WTC11 (cell line): Measurements from ENCODE around the gene FBXO4.
A peak's percentile ranks its signal among the peaks of the same experiment; 100 is the strongest.

Source experiments
- FOXJ3 ChIP-seq: sonication (generic); formaldehyde crosslinking; IDR thresholded peaks from 2 replicates; pipeline ENCODE4 v1.9.0; 2021; ENCODE audit warnings: missing genetic modification reagents, mild to moderate bottlenecking, borderline replicate concordance
- FOXP1 ChIP-seq: sonication (generic); formaldehyde crosslinking; IDR thresholded peaks from 2 replicates; pipeline ENCODE4 v1.8.0; 2022; ENCODE audit warnings: missing genetic modification reagents, mild to moderate bottlenecking, moderate library complexity, borderline replicate concordance
- KAT7 ChIP-seq: sonication (generic); formaldehyde crosslinking; IDR thresholded peaks from 2 replicates; pipeline ENCODE4 v1.8.1; 2023; ENCODE audit warnings: missing genetic modification reagents, mild to moderate bottlenecking, borderline replicate concordance
- NFE2L1 ChIP-seq: sonication (generic); formaldehyde crosslinking; IDR thresholded peaks from 2 replicates; pipeline ENCODE4 v1.8.1; 2023; ENCODE audit warnings: missing genetic modification reagents
- NFYB ChIP-seq: sonication (generic); formaldehyde crosslinking; conservative IDR thresholded peaks from 2 replicates; pipeline ENCODE4 v1.8.0; 2022; ENCODE audit warnings: low read depth, missing genetic modification reagents
- NR1H2 ChIP-seq: sonication (generic); formaldehyde crosslinking; IDR thresholded peaks from 2 replicates; pipeline ENCODE4 v1.9.0; 2021; ENCODE audit warnings: mild to moderate bottlenecking, moderate library complexity, missing genetic modification reagents
- SP1 ChIP-seq: sonication (generic); formaldehyde crosslinking; conservative IDR thresholded peaks from 2 replicates; pipeline ENCODE4 v1.8.1; 2022; ENCODE audit warnings: missing genetic modification reagents
- TCF7 ChIP-seq: sonication (generic); formaldehyde crosslinking; IDR thresholded peaks from 2 replicates; pipeline ENCODE4 v1.8.0; 2022; ENCODE audit warnings: mild to moderate bottlenecking, low read depth, missing genetic modification reagents, moderate library complexity
- TEAD4 ChIP-seq: sonication (generic); formaldehyde crosslinking; IDR thresholded peaks from 2 replicates; pipeline ENCODE4 v1.8.0; 2022; ENCODE audit warnings: mild to moderate bottlenecking, missing genetic modification reagents
- USF1 ChIP-seq: sonication (generic); formaldehyde crosslinking; IDR thresholded peaks from 2 replicates; pipeline ENCODE4 v1.8.0; 2022; ENCODE audit warnings: mild to moderate bottlenecking, missing genetic modification reagents
- ZBTB21 ChIP-seq: sonication (generic); formaldehyde crosslinking; IDR thresholded peaks from 2 replicates; pipeline ENCODE4 v1.8.1; 2023; ENCODE audit warnings: mild to moderate bottlenecking, missing genetic modification reagents, borderline replicate concordance
- TF ChIP-seq, protein P1 (sequence below): fragments of 200-600 bp; IDR thresholded peaks from 2 replicates; pipeline ENCODE4 v1.8.0; 2022; ENCODE audit warnings: antibody characterized with exemption
- TF ChIP-seq, protein P2 (sequence below): sonication (generic); formaldehyde crosslinking; IDR thresholded peaks from 2 replicates; pipeline ENCODE4 v1.8.0; 2023; ENCODE audit warnings: mild to moderate bottlenecking, missing genetic modification reagents
- TF ChIP-seq, protein P3 (sequence below): sonication (generic); formaldehyde crosslinking; IDR thresholded peaks from 2 replicates; pipeline ENCODE4 v1.8.0; 2022; ENCODE audit warnings: mild to moderate bottlenecking, missing genetic modification reagents

DNA sequence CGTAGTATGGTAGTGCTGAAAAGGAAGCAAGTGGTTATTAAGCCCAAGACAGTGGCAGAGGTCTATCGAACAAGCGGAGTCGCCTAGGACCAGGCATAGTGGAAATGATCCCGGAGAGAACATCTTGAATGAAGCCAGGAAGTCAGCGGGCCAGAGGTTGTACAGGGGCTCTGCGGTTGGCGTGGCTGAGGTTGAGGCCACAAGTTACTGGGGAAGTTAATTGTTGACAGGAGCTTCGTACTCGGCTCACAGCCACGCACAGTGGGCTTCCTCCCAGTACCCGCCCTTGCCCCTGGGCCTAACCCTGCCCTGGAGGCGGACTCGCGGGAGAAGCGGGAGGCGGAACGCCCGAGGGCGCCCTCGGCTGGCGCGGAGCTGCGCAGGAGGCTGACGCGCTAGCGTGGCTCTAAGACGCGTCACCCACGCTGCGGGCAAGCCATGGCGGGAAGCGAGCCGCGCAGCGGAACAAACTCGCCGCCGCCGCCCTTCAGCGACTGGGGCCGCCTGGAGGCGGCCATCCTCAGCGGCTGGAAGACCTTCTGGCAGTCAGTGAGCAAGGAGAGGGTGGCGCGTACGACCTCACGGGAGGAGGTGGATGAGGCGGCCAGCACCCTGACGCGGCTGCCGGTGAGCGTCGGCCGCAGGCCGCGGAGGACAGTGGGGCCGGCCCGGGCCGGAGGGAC lies at the start of gene FBXO4:
- TF ChIP-seq, protein P1, sequence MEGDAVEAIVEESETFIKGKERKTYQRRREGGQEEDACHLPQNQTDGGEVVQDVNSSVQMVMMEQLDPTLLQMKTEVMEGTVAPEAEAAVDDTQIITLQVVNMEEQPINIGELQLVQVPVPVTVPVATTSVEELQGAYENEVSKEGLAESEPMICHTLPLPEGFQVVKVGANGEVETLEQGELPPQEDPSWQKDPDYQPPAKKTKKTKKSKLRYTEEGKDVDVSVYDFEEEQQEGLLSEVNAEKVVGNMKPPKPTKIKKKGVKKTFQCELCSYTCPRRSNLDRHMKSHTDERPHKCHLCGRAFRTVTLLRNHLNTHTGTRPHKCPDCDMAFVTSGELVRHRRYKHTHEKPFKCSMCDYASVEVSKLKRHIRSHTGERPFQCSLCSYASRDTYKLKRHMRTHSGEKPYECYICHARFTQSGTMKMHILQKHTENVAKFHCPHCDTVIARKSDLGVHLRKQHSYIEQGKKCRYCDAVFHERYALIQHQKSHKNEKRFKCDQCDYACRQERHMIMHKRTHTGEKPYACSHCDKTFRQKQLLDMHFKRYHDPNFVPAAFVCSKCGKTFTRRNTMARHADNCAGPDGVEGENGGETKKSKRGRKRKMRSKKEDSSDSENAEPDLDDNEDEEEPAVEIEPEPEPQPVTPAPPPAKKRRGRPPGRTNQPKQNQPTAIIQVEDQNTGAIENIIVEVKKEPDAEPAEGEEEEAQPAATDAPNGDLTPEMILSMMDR, result no peak
- TF ChIP-seq NFYB (CRISPR knock-in tag), result no peak
- TF ChIP-seq ZBTB21 (CRISPR knock-in tag), result no peak
- TF ChIP-seq NFE2L1 (CRISPR knock-in tag), result no peak
- TF ChIP-seq, protein P2, sequence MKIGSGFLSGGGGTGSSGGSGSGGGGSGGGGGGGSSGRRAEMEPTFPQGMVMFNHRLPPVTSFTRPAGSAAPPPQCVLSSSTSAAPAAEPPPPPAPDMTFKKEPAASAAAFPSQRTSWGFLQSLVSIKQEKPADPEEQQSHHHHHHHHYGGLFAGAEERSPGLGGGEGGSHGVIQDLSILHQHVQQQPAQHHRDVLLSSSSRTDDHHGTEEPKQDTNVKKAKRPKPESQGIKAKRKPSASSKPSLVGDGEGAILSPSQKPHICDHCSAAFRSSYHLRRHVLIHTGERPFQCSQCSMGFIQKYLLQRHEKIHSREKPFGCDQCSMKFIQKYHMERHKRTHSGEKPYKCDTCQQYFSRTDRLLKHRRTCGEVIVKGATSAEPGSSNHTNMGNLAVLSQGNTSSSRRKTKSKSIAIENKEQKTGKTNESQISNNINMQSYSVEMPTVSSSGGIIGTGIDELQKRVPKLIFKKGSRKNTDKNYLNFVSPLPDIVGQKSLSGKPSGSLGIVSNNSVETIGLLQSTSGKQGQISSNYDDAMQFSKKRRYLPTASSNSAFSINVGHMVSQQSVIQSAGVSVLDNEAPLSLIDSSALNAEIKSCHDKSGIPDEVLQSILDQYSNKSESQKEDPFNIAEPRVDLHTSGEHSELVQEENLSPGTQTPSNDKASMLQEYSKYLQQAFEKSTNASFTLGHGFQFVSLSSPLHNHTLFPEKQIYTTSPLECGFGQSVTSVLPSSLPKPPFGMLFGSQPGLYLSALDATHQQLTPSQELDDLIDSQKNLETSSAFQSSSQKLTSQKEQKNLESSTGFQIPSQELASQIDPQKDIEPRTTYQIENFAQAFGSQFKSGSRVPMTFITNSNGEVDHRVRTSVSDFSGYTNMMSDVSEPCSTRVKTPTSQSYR, result no peak
- no peak for TF ChIP-seq USF1 (CRISPR knock-in tag)
- TF ChIP-seq KAT7 (CRISPR knock-in tag), result no peak
- TF ChIP-seq NR1H2 (CRISPR knock-in tag), result no peak
- TF ChIP-seq TEAD4, result no peak
- no peak for TF ChIP-seq FOXJ3 (CRISPR knock-in tag)
- TF ChIP-seq FOXP1 (CRISPR knock-in tag), result peak; percentile 46; the same call in 1 of the 2 replicates
- TF ChIP-seq SP1 (CRISPR knock-in tag), result no peak
- TF ChIP-seq TCF7 (CRISPR knock-in tag), result no peak
- TF ChIP-seq, protein P3, sequence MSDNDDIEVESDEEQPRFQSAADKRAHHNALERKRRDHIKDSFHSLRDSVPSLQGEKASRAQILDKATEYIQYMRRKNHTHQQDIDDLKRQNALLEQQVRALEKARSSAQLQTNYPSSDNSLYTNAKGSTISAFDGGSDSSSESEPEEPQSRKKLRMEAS (CRISPR knock-in tag), result no peak; the same call in none of the 2 replicates
